Large intestine (tissue), 1 donor: ENCODE results near the gene WDR87. TPM values are rescaled to one million over a fixed set of nuclear protein-coding genes. Genes with fewer than 3 reads are reported as not detected.

Experiments
- polyA plus RNA-seq: library from polyadenylated mRNA; unstranded; fragments of 120-200 nt; gene quantifications from one replicate; pipeline ENCODE4 v1.2.1, GENCODE V29; 2013

WDR87 gene
- polyA plus RNA-seq, 1 donor, result 0.01 TPM

Other genes starting within 250 kb of the WDR87 start
- gene ZNF607, start 186.8 kb downstream of the WDR87 start, polyA plus RNA-seq, result 8.4 TPM
- gene ZNF573, start 127.0 kb downstream of the WDR87 start, polyA plus RNA-seq, result 10.6 TPM
- 70.0 TPM for gene SIPA1L3, start 614 bp upstream of the WDR87 start, polyA plus RNA-seq